ENCODE results near the gene PUM2. TPM values are rescaled to one million over a fixed set of nuclear protein-coding genes. Genes with fewer than 3 reads are reported as not detected.
A peak's percentile ranks its signal among the peaks of the same experiment; 100 is the strongest.

PUM2 gene
- total and polyA plus RNA-seq, 7 donors = 30.0 to 87.2 (median 73.4) TPM

DNA sequence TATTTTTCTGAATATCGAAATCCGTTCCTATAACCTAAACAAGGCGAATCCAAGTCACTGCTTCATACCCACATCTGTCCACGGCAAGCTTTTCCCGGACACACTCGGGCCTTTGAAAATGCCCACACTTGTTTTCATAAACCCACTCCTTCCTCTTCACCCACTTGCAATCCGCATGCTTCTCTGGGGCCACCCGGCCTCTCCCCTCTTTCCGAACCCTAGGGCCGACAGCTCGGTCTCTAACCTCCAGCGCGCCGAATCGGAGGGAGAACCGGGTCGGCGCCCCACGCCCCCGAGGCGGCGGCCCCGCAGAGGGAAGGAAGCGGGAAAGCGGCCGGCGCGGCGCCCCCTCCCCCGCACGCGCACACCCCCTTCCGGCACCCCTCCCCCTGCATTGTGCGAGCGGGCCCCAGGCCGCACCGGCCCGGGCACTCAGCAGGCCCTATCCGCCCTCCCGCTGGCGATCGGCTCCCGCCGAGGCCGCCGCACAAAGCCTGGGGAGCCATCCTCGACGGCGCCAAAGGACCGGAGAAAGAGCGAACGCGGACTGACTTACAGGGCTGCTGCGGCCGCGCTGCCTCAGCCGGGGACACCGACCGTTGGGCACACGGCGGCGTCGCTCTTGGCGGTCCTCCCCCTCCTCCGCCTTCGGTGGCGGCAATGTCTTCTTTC, 467 bp downstream of the PUM2 start:
- Histone ChIP-seq H3K36me3 (no peaks in the 10 kb centered on the region), H3K4me1 (peaks cover 0 to 56% (median 49%) of the 10 kb centered on the region in 4 donors), H3K4me3 (peak overlapping the region; percentile 83 to 98 (median 92)), H3K9me3 (no peaks in the 10 kb centered on the region), H3K27me3 (no peaks in the 10 kb centered on the region), H3K27ac (peak overlapping the region; percentile 95 to 98 (median 98))
- peak; percentile 73 for DNase-seq
- TF ChIP-seq, protein P1, sequence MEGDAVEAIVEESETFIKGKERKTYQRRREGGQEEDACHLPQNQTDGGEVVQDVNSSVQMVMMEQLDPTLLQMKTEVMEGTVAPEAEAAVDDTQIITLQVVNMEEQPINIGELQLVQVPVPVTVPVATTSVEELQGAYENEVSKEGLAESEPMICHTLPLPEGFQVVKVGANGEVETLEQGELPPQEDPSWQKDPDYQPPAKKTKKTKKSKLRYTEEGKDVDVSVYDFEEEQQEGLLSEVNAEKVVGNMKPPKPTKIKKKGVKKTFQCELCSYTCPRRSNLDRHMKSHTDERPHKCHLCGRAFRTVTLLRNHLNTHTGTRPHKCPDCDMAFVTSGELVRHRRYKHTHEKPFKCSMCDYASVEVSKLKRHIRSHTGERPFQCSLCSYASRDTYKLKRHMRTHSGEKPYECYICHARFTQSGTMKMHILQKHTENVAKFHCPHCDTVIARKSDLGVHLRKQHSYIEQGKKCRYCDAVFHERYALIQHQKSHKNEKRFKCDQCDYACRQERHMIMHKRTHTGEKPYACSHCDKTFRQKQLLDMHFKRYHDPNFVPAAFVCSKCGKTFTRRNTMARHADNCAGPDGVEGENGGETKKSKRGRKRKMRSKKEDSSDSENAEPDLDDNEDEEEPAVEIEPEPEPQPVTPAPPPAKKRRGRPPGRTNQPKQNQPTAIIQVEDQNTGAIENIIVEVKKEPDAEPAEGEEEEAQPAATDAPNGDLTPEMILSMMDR (IDR thresholded peaks at IDR 0.05) = no peak
- no peak for TF ChIP-seq POLR2A (IDR thresholded peaks at IDR 0.05)
- no peak for TF ChIP-seq EP300 (IDR thresholded peaks at IDR 0.05)
- TF ChIP-seq POLR2AphosphoS5 (IDR thresholded peaks at IDR 0.05) = no peak
- intact Hi-C loops (cut with DNase I) = no loop called here
- 0 to 1% methylated on average over 67 of the region's 67 CpGs for WGBS, 2 donors

DNA sequence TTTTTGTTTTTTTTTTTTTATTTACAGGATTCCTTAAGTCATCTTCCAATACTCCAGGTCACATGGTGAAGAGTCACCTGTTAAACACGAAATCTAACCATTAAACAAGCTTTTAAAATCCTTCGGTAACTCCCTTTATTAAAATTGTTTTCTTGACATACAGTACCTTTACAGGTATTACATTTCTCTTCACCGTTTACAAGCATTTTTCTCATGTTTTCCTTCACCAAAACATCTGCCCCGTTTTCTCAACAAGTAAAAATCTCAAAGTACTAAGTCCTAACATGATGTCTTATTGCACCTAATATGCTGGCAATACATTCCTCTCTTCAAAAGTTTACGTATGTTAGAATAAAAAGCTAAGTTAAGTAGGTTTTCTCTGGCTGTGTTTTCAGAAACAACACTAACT, 1.1 kb downstream of the PUM2 start:
- no peaks in the 10 kb centered on the region for H3K9me3 ChIP-seq
- intact Hi-C loops (cut with DNase I) = no loop called here
- peak overlapping the region; percentile 83 to 98 (median 92) for H3K4me3 ChIP-seq
- no peaks in the 10 kb centered on the region for H3K36me3 ChIP-seq
- DNase-seq = no peak
- peaks cover 0 to 61% (median 51%) of the 10 kb centered on the region in 4 donors for H3K4me1 ChIP-seq
- H3K27ac ChIP-seq = peak overlapping the region; percentile 95 to 98 (median 98)
- 0 to 3% methylated on average over 5 of the region's 5 CpGs for WGBS, 2 donors
- TF ChIP-seq, protein P1 (IDR thresholded peaks at IDR 0.05) = no peak
- TF ChIP-seq EP300 (IDR thresholded peaks at IDR 0.05) (no peak), POLR2AphosphoS5 (IDR thresholded peaks at IDR 0.05) (no peak), POLR2A (IDR thresholded peaks at IDR 0.05) (no peak)
- H3K27me3 ChIP-seq = no peaks in the 10 kb centered on the region

DNA sequence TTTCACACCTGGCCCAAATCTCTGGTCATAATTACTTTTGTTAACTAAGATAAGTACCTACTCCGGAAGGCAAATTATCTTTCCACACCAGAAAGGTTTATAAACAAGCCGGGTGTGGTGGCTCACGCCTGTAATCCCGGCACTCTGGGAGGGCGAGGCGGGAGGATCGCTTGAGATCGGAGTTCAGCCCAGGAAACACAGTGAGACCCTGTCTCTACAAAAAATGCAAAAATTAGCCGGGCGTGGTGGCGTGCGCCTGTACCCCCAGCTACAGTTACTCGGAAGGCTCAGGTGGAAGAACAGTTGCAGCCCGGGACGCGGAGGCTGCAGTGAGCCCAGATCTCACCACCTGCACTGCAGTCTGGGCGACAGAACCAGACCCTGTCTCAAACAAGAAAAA, 2.1 kb downstream of the PUM2 start:
- no peak for DNase-seq
- H3K27ac ChIP-seq = peak overlapping the region in 2 of 4 donors; percentile 19 to 98
- no peak for TF ChIP-seq POLR2AphosphoS5 (IDR thresholded peaks at IDR 0.05)
- TF ChIP-seq POLR2A (IDR thresholded peaks at IDR 0.05) = no peak
- TF ChIP-seq, protein P1 (IDR thresholded peaks at IDR 0.05) = no peak
- no peak for TF ChIP-seq EP300 (IDR thresholded peaks at IDR 0.05)
- no peaks in the 10 kb centered on the region for H3K9me3 ChIP-seq
- no peaks in the 10 kb centered on the region for H3K27me3 ChIP-seq
- H3K4me3 ChIP-seq = peak overlapping the region in 3 of 4 donors; percentile 16 to 92 (median 91)
- peaks cover 0 to 71% (median 56%) of the 10 kb centered on the region in 4 donors for H3K4me1 ChIP-seq
- 28 to 62% methylated on average over 17 of the region's 17 CpGs for WGBS, 2 donors
- intact Hi-C loops (cut with DNase I) = no loop called here
- H3K36me3 ChIP-seq = no peaks in the 10 kb centered on the region

DNA sequence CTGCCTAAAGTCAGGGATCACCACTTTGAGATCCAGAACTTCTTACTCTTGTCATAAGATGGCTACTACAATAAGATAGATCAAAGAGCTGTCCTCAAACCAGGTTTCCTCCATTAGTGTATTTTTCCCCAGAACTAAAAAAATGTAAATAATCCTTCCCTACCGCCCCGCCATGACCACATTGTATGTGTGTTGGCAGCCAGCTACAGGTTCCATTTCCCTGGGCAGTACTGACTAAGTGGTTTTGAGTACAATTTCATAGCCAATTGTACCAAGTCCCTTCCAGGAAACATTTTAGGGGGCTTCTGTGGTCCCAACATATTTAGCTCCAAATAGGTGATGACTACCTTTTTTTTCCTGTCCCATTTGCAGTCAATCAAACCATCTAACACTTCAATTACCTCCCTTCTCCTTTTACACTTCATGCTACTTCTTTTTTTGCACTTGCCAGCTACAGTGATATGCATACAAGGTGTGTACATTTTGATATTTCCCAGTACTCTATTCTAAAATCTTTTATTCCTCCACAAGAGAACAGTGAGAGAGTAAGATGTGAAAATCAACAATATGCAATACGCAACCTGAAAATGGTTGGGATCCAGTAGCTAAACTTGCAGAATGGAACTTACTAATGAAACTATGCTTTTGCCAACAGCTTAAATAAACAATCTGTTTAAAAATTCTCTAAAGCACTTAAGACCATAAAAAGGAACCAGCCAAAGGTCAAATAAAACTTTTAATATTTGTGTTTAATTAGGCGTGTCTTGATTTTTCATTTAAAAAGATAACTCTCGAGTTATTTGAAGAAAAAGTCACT, 3.9 kb downstream of the PUM2 start:
- Histone ChIP-seq H3K4me1 (peaks cover 0 to 74% (median 54%) of the 10 kb centered on the region in 4 donors), H3K4me3 (no peak overlapping the region), H3K36me3 (no peaks in the 10 kb centered on the region), H3K27ac (peak overlapping the region in 2 of 4 donors; percentile 3 to 17), H3K9me3 (no peaks in the 10 kb centered on the region), H3K27me3 (no peaks in the 10 kb centered on the region)
- TF ChIP-seq EP300 (IDR thresholded peaks at IDR 0.05) (no peak), POLR2AphosphoS5 (IDR thresholded peaks at IDR 0.05) (no peak), POLR2A (IDR thresholded peaks at IDR 0.05) (no peak)
- TF ChIP-seq, protein P1 (IDR thresholded peaks at IDR 0.05) = no peak
- WGBS, 2 donors = 48 to 66% methylated on average over 5 of the region's 5 CpGs
- DNase-seq = no peak
- intact Hi-C loops (cut with DNase I) = no loop called here

Data from sigmoid colon (tissue), 7 donors.